Activated gamma-delta T cell treated with Interleukin-2 at 50 U/mL for 16 hours (primary cell): ENCODE data around the gene STK32C.
"Not testable (repeated sequence)": the region's sequence is repeated elsewhere in the genome, so short reads cannot be mapped to it uniquely, and the experiment has no call there.

ENCODE experiments used
- DNase-seq: peaks from one replicate; pipeline ENCODE4 v3.0.0-alpha.2; 2020

STK32C gene

DNA sequence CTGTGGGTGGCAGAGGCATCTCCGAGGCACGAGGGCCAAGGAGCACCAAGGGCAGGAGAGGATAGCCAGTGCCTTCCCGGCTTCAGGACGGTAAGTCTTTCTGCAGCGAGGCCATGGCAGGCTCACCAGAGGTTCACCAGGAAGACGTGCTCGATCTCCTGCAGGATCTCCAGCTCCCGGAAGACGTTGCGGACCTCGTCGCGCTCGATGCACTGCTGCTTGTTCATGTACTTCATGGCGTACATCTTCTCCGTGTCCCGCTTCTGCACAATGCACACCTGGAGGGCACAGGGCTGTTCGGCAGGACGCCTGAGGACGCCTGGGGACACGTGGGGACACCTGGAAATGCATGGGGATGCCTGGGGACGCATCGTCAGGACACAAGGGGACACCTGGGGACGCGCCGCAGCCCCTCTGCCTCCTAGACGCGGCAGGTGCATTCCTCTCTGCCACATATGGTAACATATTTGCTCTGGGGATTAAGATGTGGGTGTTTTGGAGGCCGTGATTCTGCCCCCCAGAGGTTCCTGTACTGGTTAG lies 79.8 kb downstream of the STK32C start:
- no peak for DNase-seq

- no peak for DNase-seq
These were observed 81.0 kb downstream of the STK32C start for GRCh38 chr10:132226586-132227405.

DNA sequence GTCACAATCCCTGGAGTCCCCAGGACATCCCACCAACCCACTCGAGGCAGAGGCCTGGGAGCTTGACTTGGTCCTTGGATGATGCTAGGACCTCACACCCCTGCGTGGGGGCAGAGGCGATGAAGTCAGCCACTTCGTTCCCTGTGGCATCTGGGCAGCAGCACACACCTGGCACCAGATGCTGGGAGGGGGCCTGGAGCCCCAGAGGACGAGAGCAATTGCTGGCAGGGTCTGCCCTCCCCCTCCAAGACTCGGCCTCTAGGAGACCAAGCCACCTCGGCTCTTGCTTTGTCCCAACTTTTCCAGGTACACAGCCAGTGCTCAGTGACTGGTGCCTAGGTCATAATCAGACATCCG lies 81.9 kb downstream of the STK32C start:
- no peak for DNase-seq

- no peak for DNase-seq
These were observed 82.5 kb downstream of the STK32C start for GRCh38 chr10:132225073-132225848.

DNA sequence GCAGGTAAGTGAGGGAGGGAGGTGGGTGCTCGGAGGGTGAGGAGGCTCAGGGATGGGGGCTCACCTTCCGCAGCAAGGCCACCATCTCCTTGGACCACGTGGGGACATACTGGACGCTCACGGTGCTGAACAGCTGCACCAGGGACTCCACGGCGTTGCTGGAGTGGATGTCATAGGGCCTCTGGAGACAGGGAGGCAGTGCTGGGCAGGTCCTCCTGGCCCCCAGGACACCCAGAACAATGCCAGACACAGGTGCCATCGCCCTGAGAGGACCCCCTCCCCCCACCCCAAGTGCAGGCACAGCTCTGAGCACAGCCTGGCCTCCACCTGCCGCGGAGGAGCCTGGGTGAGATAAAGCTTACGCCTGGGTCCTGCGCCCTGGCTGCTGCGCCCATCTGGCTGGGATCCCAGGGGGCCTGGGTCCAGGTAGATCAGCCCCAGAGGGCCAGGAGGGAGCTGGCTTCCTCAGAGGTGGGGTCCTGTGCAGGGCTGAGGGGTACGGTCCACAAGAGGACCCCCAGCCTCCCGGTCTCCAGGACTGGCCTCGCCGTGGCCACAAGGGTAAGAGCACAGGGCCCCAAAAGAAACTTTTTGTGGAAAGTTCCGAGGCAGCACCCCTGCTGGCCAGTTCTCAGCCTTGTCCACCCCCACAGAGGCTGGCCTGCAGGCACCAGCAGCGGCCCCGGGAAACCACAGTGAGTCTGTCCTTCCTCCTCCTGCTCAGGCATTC lies 83.2 kb downstream of the STK32C start:
- DNase-seq: no peak

DNA sequence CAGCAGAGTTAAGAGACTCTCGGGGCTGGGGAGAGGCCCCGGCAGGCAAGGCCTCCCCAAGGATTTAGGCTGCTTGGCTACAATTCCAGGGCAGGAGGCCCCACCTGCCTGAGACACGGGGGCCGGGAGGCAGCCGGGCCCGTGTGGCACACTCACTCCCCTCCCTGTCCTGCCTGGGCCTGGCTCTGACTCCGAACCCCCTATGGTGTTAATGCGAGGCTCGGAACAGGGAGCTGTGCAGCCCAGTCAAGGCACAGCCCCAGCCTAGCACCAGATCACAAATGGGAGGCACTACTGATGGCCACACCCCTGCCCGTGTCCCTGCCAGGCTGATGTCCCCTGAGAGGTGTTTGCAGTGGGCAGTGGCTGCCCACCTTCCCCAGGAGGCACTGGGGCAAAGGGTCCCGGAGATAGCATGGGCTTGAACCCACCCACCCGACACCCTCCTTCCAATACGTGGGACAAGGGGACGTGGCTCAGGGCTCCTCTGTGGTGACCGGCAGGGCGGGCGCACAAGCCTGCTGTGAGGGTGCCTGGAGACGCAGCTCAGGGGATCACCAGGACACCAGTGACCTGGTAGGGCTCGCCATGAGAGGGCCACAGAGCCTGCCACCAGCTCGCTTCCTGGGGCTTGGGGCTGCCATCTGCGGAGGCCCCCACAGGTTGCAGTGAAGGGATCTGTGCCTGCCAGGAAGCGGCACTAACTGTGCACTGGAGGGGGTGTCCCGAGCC lies 84.0 kb downstream of the STK32C start:
- DNase-seq: no peak

GRCh38 chr10:132223156-132223590 lies 84.6 kb downstream of the STK32C start:
- peak; percentile 36 for DNase-seq

DNA sequence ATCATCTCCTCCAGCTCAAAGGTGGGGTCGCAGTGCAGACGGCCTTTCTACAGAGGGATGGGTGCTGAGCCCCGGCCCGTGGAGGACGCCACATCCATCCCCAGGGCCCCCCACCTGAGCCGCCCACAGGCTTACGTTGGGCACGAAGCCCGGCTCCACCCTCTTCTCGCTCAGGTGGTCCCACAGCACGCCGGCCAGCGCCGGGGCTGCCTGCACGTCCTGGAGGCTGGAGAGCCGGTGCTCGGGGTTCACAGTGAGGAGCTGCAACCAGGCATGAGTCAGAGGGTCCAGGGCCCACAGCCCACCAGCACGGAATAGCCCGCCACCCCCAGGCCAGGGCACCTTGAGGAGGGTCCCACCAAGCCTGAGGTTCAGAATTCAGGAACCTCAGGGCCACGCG lies 85.0 kb downstream of the STK32C start:
- DNase-seq: no peak

- DNase-seq: not testable (repeated sequence)
These were observed 86.8 kb downstream of the STK32C start for GRCh38 chr10:132220996-132221395.

DNA sequence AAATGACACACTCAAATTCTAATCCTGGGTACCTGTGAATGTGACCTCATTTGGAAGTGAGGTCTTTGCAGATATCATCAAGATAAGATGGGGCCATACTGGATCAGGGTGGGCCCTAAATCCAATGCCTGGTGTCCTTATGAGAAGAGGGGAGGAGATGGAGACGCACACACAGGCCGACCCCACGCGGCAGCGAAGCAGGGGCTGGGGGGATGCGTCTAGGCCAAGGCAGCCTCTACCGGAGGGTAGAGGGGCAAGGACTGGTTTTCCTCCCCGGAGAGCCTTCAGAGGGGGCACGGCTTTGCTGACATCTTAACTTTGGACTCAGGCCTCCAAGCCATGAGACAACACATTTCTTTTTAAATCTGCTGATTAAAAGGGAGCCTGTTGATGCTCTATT lies 87.7 kb downstream of the STK32C start:
- no peak for DNase-seq

- no peak for DNase-seq
These were observed 88.3 kb downstream of the STK32C start for GRCh38 chr10:132219486-132219885.

- DNase-seq: not testable (repeated sequence)
These were observed 91.3 kb downstream of the STK32C start for GRCh38 chr10:132216441-132216840.

GRCh38 chr10:132213917-132214316 lies 93.8 kb downstream of the STK32C start:
- no peak for DNase-seq

DNA sequence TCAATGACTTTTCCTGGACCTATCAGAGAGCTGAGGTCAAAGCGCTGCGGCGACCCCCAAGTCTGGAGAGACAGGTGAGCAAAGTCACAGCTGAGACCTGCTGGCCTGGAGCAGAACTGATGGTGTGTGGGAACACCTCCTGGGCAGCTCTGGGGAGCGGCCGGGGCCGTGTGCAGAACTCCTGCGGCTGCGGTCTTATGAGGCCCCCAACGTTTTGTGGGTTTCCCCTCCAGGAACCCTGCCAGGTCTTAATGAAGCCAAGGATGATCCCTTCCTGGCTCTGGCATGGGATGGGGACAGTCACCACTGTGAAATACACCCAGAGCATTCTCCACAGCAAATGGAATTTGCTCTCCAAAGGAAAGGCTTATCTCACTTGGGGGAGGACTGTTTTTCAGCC lies 94.9 kb downstream of the STK32C start:
- DNase-seq: no peak

DNA sequence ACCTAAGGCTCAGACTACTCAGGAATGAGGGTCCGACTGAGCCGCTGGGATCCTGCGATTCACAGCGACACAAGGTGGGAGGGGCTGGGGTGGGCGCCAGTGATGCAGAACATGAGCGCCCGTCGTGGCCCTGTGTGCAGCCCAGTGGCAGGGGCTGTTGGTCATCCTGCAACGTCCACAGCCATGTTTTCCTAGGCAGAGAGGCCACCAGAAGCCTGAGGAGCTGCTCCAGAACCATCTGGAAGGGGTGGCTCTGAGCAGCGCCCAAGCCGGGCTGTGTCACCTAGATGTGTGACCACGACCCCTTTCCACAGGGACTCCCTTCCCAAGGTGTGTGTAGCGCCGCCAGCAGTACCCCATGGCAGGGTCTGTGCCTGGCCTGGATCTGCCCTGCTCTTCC lies 96.5 kb downstream of the STK32C start:
- DNase-seq: no peak

- DNase-seq: no peak
These were observed 97.0 kb downstream of the STK32C start for GRCh38 chr10:132210766-132211165.

- no peak for DNase-seq
These were observed 97.7 kb downstream of the STK32C start for GRCh38 chr10:132209978-132210530.

DNA sequence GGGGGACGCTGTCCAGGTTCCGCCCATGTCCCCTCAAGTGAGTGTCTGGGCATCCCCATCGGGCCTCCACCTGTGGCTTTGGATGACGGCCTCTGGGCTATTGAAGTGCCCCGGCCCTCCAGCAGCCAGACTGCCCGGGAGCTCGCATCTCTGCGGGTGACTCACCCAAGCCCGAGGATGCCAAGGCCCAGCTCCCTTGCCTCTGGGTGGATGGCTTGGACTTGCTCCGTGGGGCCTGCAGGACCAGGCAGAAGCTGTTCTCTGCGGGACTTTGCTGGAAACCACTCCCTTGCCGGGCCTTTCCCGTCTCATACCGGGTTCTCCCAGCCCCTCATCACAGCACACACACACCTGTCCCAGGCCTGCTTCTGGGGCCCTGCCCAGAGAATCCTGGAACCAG lies 98.6 kb downstream of the STK32C start:
- no peak for DNase-seq

- no peak for DNase-seq
These were observed 99.2 kb downstream of the STK32C start for GRCh38 chr10:132208462-132209050.

- no peak for DNase-seq
These were observed 100.0 kb downstream of the STK32C start for GRCh38 chr10:132207536-132208461.
